ENCODE results near the gene SRGAP1.
"Not testable (repeated sequence)": the region's sequence is repeated elsewhere in the genome, so short reads cannot be mapped to it uniquely, and the experiment has no call there.

SRGAP1 gene

DNA sequence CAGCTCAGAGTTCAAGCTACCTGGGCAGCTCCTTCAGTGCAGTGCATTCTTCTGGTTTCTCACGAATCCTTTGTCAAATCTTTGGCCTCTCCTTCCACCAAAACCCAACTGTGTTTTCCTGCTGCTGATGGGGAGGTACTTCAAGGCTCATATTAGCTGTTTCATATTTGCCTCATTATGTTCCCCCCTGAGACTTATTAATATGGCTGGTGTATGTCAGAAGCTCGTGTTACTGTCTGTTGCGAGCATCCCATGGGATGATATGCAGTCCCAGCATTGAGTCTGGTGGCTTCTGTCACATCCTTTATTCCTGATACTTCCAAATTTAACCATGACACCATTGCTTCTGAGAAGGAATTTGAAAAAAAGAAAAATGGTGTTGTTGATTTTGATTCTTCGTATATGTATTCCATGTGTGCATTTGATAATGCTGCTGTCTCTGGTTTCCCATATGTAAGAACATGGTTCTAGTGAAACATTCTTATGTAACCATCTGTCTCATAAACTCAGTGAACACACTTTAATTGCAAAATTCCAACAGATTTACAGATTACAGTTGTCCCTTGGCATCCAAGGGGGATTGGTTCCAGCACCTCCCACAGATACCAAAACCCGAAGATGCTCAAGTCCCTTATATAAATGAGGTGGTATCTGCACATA, 228.5 kb downstream of the SRGAP1 start:
- Histone ChIP-seq H3K27me3 (replicated peaks in 2 of 5; ENCODE audit: control insufficient read depth in 4 of 5, insufficient read depth in 5 of 5, low read length in 4 of 5) (no peaks in the 10 kb centered on the region), H3K9me3 (ENCODE audit: control extremely low read depth in 1 of 5, control insufficient read depth in 4 of 5, insufficient read depth in 2 of 5, low read depth in 1 of 5, low read length in 4 of 5) (peaks cover 0 to 5% (median 0%) of the 10 kb centered on the region in 5 experiments), H3K27ac (ENCODE audit: insufficient read depth in 1 of 2, low read depth in 1 of 2, low read length in 2 of 2, poor library complexity in 1 of 2, severe bottlenecking in 2 of 2) (no peak overlapping the region), H3K4me1 (ENCODE audit: control extremely low read depth in 1 of 4, control insufficient read depth in 4 of 4, insufficient read depth in 4 of 4, low read length in 3 of 4) (no peaks in the 10 kb centered on the region), H3K36me3 (ENCODE audit: control insufficient read depth in 4 of 4, insufficient read depth in 4 of 4, low read length in 3 of 4) (no peaks in the 10 kb centered on the region), H3K4me3 (ENCODE audit: control insufficient read depth in 1 of 7, extremely low read depth in 1 of 7, insufficient read depth in 4 of 7, low read depth in 2 of 7, low read length in 6 of 7) (no peak overlapping the region)
- ChIA-PET POLR2A (no interaction called here), CTCF (no interaction called here)
- no peak for DNase-seq
- WGBS (ENCODE audit: insufficient coverage): 100% methylated on average over 1 of the region's 5 CpGs

DNA sequence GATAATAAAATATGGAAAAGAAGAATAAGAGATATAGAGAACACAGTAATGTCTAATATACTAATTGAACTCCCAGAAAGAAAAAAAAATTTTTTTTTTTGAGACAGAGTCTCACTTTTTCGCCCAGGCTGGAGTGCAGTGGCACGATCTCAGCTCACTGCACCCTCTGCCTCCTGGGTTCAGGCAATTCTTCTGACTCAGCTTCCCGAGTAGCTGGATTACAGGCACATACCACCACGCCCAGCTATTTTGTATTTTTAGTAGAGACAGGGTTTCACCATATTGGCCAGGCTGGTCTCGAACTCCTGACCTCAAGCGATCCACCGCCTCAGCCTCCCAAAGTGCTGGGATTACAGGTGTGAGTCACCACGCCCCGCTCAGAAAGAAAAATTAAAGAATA, 232.1 kb downstream of the SRGAP1 start:
- H3K4me1 ChIP-seq (ENCODE audit: control extremely low read depth in 1 of 4, control insufficient read depth in 4 of 4, insufficient read depth in 4 of 4, low read length in 3 of 4); H3K9me3 ChIP-seq (ENCODE audit: control extremely low read depth in 1 of 5, control insufficient read depth in 4 of 5, insufficient read depth in 2 of 5, low read depth in 1 of 5, low read length in 4 of 5); H3K27me3 ChIP-seq (replicated peaks in 2 of 5; ENCODE audit: control insufficient read depth in 4 of 5, insufficient read depth in 5 of 5, low read length in 4 of 5); H3K36me3 ChIP-seq (ENCODE audit: control insufficient read depth in 4 of 4, insufficient read depth in 4 of 4, low read length in 3 of 4); H3K27ac ChIP-seq (ENCODE audit: insufficient read depth in 1 of 2, low read depth in 1 of 2, low read length in 2 of 2, poor library complexity in 1 of 2, severe bottlenecking in 2 of 2); H3K4me3 ChIP-seq (ENCODE audit: control insufficient read depth in 1 of 7, extremely low read depth in 1 of 7, insufficient read depth in 4 of 7, low read depth in 2 of 7, low read length in 6 of 7); CTCF ChIA-PET; DNase-seq; POLR2A ChIA-PET: not testable (repeated sequence)
- 100% methylated on average over 5 of the region's 9 CpGs for WGBS (ENCODE audit: insufficient coverage)

DNA sequence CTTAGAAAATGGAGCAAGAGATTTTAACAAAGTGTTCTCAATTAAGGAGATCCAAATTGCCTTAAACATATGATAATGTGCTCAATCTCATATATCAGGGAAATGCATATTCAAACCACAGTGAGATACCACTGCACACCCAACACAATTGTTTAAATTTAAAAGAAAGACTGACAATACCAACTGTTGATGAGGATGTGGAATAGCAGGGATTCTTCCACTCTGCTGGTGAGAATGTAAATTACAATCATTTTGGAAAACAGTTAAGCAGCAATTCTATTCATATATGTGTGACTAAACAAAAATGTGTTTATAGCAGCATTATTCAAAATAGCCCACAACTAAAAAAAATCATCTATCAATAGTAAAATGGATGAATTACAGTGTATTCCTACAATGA, 233.4 kb downstream of the SRGAP1 start:
- Histone ChIP-seq H3K27ac (ENCODE audit: insufficient read depth in 1 of 2, low read depth in 1 of 2, low read length in 2 of 2, poor library complexity in 1 of 2, severe bottlenecking in 2 of 2) (no peak overlapping the region), H3K27me3 (replicated peaks in 2 of 5; ENCODE audit: control insufficient read depth in 4 of 5, insufficient read depth in 5 of 5, low read length in 4 of 5) (no peaks in the 10 kb centered on the region), H3K36me3 (ENCODE audit: control insufficient read depth in 4 of 4, insufficient read depth in 4 of 4, low read length in 3 of 4) (no peaks in the 10 kb centered on the region), H3K4me3 (ENCODE audit: control insufficient read depth in 1 of 7, extremely low read depth in 1 of 7, insufficient read depth in 4 of 7, low read depth in 2 of 7, low read length in 6 of 7) (no peak overlapping the region), H3K9me3 (ENCODE audit: control extremely low read depth in 1 of 5, control insufficient read depth in 4 of 5, insufficient read depth in 2 of 5, low read depth in 1 of 5, low read length in 4 of 5) (peaks cover 0 to 5% (median 0%) of the 10 kb centered on the region in 5 experiments), H3K4me1 (ENCODE audit: control extremely low read depth in 1 of 4, control insufficient read depth in 4 of 4, insufficient read depth in 4 of 4, low read length in 3 of 4) (no peaks in the 10 kb centered on the region)
- CTCF ChIA-PET: no interaction called here
- POLR2A ChIA-PET: no interaction called here
- DNase-seq: no peak

DNA sequence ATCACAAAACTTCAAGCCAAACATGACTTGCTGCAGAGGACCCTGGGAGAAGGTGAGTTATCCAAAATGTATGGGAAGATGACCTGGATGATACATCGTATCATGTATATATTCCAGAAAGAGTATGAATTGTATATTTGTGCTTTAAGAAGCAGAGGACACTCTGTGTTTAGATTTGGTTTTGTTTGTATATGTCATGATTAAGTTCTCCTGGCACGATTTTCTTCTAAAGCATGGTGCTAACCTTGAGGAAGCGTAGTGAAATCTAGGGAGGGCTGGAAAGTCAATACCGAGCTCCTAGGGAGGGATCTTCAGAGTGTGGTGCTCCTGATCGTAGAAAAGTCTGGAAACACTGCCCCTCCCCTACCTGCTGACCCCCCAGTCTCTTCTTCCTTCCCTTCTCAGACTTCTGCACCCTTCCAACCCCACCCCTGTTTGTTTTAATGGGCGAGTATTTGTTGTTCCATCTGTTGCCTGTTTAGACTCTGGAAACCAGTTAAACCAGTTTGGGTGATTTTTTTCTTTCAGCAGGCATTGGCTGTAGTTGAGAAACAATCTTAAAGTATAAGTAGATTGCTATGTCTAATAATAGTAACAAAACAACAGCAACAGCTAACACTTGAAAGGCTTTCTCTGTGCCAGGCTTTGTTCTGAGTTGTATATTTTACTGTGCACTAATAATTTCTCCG, 236.0 kb downstream of the SRGAP1 start:
- Histone ChIP-seq H3K4me1 (ENCODE audit: control extremely low read depth in 1 of 4, control insufficient read depth in 4 of 4, insufficient read depth in 4 of 4, low read length in 3 of 4) (no peaks in the 10 kb centered on the region), H3K27me3 (replicated peaks in 2 of 5; ENCODE audit: control insufficient read depth in 4 of 5, insufficient read depth in 5 of 5, low read length in 4 of 5) (no peaks in the 10 kb centered on the region), H3K36me3 (ENCODE audit: control insufficient read depth in 4 of 4, insufficient read depth in 4 of 4, low read length in 3 of 4) (no peaks in the 10 kb centered on the region), H3K9me3 (ENCODE audit: control extremely low read depth in 1 of 5, control insufficient read depth in 4 of 5, insufficient read depth in 2 of 5, low read depth in 1 of 5, low read length in 4 of 5) (no peaks in the 10 kb centered on the region), H3K4me3 (ENCODE audit: control insufficient read depth in 1 of 7, extremely low read depth in 1 of 7, insufficient read depth in 4 of 7, low read depth in 2 of 7, low read length in 6 of 7) (no peak overlapping the region), H3K27ac (ENCODE audit: insufficient read depth in 1 of 2, low read depth in 1 of 2, low read length in 2 of 2, poor library complexity in 1 of 2, severe bottlenecking in 2 of 2) (no peak overlapping the region)
- no peak for DNase-seq
- ChIA-PET POLR2A (no interaction called here), CTCF (no interaction called here)
- WGBS (ENCODE audit: insufficient coverage): 97% methylated on average over 4 of the region's 7 CpGs

DNA sequence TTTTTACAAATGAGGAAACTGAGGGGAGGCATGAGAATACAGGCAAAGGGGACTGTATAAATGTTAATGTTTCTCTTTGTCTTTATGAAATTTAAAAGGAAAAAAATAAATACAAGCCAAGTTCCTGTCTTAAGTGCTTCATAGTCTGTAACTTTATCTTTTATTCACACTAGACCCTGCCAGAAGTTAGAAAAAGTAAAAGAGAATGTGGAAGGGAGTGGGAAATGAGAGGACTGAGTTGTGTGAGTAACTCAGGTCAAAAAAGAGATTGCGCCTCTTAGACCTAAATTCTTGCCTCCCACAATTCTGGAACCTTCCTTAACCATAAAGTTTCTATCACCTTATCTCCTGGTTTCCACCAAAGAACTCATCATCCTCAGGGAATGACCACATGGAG, 236.5 kb downstream of the SRGAP1 start:
- Histone ChIP-seq H3K4me3 (ENCODE audit: control insufficient read depth in 1 of 7, extremely low read depth in 1 of 7, insufficient read depth in 4 of 7, low read depth in 2 of 7, low read length in 6 of 7) (no peak overlapping the region), H3K36me3 (ENCODE audit: control insufficient read depth in 4 of 4, insufficient read depth in 4 of 4, low read length in 3 of 4) (no peaks in the 10 kb centered on the region), H3K4me1 (ENCODE audit: control extremely low read depth in 1 of 4, control insufficient read depth in 4 of 4, insufficient read depth in 4 of 4, low read length in 3 of 4) (no peaks in the 10 kb centered on the region), H3K27me3 (replicated peaks in 2 of 5; ENCODE audit: control insufficient read depth in 4 of 5, insufficient read depth in 5 of 5, low read length in 4 of 5) (no peaks in the 10 kb centered on the region), H3K27ac (ENCODE audit: insufficient read depth in 1 of 2, low read depth in 1 of 2, low read length in 2 of 2, poor library complexity in 1 of 2, severe bottlenecking in 2 of 2) (no peak overlapping the region), H3K9me3 (ENCODE audit: control extremely low read depth in 1 of 5, control insufficient read depth in 4 of 5, insufficient read depth in 2 of 5, low read depth in 1 of 5, low read length in 4 of 5) (no peaks in the 10 kb centered on the region)
- POLR2A ChIA-PET: no interaction called here
- CTCF ChIA-PET: no interaction called here
- DNase-seq: no peak
- WGBS (ENCODE audit: insufficient coverage): no CpG with 5 or more reads among the region's 1 CpG

DNA sequence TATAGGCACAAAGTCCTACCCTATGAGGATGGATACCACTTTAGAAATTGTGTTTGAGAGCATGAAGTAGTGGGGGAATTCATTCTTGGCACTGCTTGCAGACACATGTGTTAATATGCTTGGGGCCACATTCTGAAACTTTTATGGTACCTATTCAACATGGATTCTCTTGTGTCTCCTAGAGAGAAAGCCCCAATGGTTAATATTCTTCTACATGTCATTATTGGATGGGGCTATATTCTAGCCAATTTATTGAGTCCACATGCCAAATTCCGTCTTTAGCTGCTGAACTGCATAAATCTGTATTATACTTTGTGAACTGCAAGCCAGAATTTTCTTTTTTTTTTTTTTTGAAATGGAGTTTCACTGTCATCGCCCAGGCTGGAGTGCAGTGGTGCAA, 237.6 kb downstream of the SRGAP1 start:
- Histone ChIP-seq H3K4me1 (ENCODE audit: control extremely low read depth in 1 of 4, control insufficient read depth in 4 of 4, insufficient read depth in 4 of 4, low read length in 3 of 4) (no peaks in the 10 kb centered on the region), H3K4me3 (ENCODE audit: control insufficient read depth in 1 of 7, extremely low read depth in 1 of 7, insufficient read depth in 4 of 7, low read depth in 2 of 7, low read length in 6 of 7) (no peak overlapping the region), H3K27ac (ENCODE audit: insufficient read depth in 1 of 2, low read depth in 1 of 2, low read length in 2 of 2, poor library complexity in 1 of 2, severe bottlenecking in 2 of 2) (no peak overlapping the region), H3K9me3 (ENCODE audit: control extremely low read depth in 1 of 5, control insufficient read depth in 4 of 5, insufficient read depth in 2 of 5, low read depth in 1 of 5, low read length in 4 of 5) (no peaks in the 10 kb centered on the region), H3K27me3 (replicated peaks in 2 of 5; ENCODE audit: control insufficient read depth in 4 of 5, insufficient read depth in 5 of 5, low read length in 4 of 5) (no peaks in the 10 kb centered on the region), H3K36me3 (ENCODE audit: control insufficient read depth in 4 of 4, insufficient read depth in 4 of 4, low read length in 3 of 4) (no peaks in the 10 kb centered on the region)
- ChIA-PET POLR2A (no interaction called here), CTCF (no interaction called here)
- 83% methylated on average over 1 of the region's 2 CpGs for WGBS (ENCODE audit: insufficient coverage)
- DNase-seq: no peak

DNA sequence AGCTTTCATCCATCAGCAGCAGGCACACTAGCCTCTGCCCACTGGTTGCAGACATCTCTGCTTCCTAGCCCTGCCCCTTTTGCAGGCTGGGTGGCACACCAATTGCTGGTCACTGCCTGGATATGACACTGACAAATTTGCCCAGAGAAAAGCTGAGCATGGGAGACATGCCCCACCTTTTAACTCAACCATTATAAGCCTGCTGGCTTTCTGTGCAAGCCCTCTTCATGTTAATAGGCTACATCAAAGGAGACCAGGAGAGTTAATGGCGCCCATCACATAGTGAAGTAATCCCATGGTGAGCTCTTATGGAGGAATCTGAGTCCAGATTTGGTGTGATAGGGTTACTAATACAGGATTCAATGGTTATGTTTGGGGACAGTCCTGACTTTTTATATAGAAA, 238.4 kb downstream of the SRGAP1 start:
- DNase-seq: no peak
- H3K4me3 ChIP-seq (ENCODE audit: control insufficient read depth in 1 of 7, extremely low read depth in 1 of 7, insufficient read depth in 4 of 7, low read depth in 2 of 7, low read length in 6 of 7): no peak overlapping the region
- no peaks in the 10 kb centered on the region for H3K36me3 ChIP-seq (ENCODE audit: control insufficient read depth in 4 of 4, insufficient read depth in 4 of 4, low read length in 3 of 4)
- H3K27me3 ChIP-seq (replicated peaks in 2 of 5; ENCODE audit: control insufficient read depth in 4 of 5, insufficient read depth in 5 of 5, low read length in 4 of 5): no peaks in the 10 kb centered on the region
- ChIA-PET CTCF (no interaction called here), POLR2A (no interaction called here)
- H3K27ac ChIP-seq (ENCODE audit: insufficient read depth in 1 of 2, low read depth in 1 of 2, low read length in 2 of 2, poor library complexity in 1 of 2, severe bottlenecking in 2 of 2): no peak overlapping the region
- peaks cover 0 to 3% (median 0%) of the 10 kb centered on the region in 4 experiments for H3K4me1 ChIP-seq (ENCODE audit: control extremely low read depth in 1 of 4, control insufficient read depth in 4 of 4, insufficient read depth in 4 of 4, low read length in 3 of 4)
- no peaks in the 10 kb centered on the region for H3K9me3 ChIP-seq (ENCODE audit: control extremely low read depth in 1 of 5, control insufficient read depth in 4 of 5, insufficient read depth in 2 of 5, low read depth in 1 of 5, low read length in 4 of 5)
- WGBS (ENCODE audit: insufficient coverage): 100% methylated on average over 1 of the region's 1 CpG
